ENCODE data around the gene ALG10B. TPM values are rescaled to one million over a fixed set of nuclear protein-coding genes. Genes with fewer than 3 reads are reported as not detected.

ALG10B gene
- total RNA-seq, 2 donors from 2014 or later = 4.2 to 6.8 TPM

DNA sequence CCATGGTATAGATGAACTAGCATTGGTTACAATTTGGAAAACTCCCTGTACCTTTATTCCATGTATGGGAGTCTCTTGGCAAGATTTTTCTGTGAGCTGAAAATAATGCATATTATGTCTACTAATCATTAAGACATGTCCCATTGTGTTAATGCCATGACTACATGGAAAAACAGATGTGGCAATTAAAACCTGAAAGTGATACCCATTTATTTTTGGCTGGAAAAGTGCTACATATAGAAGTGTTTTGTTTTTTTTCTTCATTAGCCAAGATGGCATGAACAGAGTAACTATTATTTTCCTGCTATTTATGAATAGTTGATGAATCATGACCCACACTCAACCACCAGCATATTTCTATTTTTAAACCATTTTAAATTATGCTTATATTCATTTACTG, 58.2 kb downstream of the ALG10B start:
- DNase-seq (ENCODE audit: low spot score) = no peak
- no peaks in the 10 kb centered on the region for H3K9me3 ChIP-seq
- H3K27me3 ChIP-seq (replicated peaks; ENCODE audit: insufficient read depth) = no peaks in the 10 kb centered on the region
- H3K4me1 ChIP-seq (replicated peaks) = no peaks in the 10 kb centered on the region
- intact Hi-C loops (cut with DNase I) = no loop called here
- H3K4me3 ChIP-seq = no peak overlapping the region
- TF ChIP-seq POLR2AphosphoS5 (IDR thresholded peaks at IDR 0.05) (no peak), POLR2A (IDR thresholded peaks at IDR 0.05) (no peak)
- TF ChIP-seq, protein P1, sequence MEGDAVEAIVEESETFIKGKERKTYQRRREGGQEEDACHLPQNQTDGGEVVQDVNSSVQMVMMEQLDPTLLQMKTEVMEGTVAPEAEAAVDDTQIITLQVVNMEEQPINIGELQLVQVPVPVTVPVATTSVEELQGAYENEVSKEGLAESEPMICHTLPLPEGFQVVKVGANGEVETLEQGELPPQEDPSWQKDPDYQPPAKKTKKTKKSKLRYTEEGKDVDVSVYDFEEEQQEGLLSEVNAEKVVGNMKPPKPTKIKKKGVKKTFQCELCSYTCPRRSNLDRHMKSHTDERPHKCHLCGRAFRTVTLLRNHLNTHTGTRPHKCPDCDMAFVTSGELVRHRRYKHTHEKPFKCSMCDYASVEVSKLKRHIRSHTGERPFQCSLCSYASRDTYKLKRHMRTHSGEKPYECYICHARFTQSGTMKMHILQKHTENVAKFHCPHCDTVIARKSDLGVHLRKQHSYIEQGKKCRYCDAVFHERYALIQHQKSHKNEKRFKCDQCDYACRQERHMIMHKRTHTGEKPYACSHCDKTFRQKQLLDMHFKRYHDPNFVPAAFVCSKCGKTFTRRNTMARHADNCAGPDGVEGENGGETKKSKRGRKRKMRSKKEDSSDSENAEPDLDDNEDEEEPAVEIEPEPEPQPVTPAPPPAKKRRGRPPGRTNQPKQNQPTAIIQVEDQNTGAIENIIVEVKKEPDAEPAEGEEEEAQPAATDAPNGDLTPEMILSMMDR (IDR thresholded peaks at IDR 0.05) = no peak
- H3K27ac ChIP-seq = no peak overlapping the region
- no peaks in the 10 kb centered on the region for H3K36me3 ChIP-seq

Small RNA genes within 50 kb of the gene (small RNA-seq; reads per million reads assigned to genes)
- 0 reads per million in 2 donors for gene RF00019
